Iris pigment epithelial cell (primary cell): ENCODE results near the gene ST8SIA5.

Experiments
- DNase-seq: peaks from one replicate; pipeline ENCODE4 v3.0.0-alpha.2; 2011; ENCODE audit warnings: low read depth

The ST8SIA5 gene

DNA sequence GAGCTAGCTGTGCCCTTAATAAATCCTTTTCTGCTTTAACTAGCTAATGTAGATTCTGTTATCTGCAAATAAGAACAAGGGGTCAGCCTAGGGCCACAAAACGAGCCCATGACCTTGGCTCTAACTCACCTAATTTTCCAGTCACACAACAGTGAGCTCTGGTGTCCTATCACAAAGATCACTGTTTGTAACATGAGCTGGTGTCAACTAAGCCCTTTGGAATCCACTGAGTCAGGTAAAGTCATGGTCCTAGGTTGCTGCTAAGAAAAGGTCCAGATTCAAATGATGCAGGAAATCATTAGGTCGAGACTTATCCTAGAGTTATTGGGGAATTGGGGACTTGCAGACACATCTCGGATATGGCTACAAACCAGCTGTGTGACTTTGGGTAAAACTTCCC is 49.9 kb downstream of the ST8SIA5 start:
- no peak for DNase-seq

DNA sequence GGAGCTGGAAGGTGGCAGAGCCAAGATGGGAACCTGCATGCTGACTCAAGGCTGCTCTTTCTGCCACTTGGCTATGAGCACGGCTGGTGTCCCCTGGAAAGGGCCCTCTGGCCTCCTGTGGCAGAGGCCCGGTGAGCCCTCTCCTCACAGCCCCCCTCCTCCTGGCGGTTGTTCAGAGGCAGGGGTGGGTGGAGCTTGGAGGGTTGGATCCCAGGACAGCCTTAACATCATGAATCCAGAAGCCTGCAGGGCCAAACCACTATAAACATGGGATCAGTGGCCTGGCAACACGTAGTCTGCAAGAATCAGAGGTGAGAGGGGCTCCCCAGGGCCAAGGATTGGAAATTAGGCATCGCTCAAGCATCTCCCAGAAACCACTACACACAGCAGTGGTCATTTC is 51.3 kb downstream of the ST8SIA5 start:
- no peak for DNase-seq

DNA sequence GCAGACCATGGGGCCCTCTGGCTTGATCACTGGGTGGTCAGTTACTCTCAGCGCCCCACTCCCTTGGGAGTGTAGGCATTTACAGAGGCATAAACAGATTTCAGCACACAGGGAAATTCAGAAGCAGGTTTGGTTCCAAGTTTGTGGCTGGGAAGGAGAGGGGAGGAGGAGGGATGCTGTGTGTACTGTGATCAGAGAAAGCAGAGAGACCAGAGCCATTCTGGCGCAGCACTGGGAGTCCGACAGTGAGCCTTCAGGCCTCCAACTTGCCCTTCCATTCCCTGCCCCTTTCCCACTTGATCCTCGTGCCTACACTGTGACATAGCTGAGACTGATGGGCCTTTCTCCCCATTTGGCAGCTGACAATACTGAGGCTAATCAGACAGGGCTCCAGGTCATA is 52.0 kb downstream of the ST8SIA5 start:
- no peak for DNase-seq

DNA sequence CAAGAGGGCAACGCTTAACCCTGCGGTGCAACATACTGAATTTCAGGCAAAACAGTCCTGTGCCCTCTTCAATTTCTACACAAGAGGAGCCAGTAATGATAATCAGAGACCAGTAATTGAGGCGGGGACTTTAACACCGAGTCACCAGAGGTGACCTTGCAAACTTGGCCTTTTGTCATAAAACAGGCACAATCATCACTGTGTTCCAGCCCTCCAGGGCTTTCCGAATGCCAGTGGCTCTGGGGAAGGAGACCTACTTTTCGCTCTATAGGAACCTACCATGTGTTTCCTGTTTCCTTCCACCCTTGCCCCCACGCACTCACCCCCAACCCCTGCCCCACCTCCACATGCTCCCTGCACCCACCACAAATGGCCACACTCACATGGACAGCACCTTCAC is 52.7 kb downstream of the ST8SIA5 start:
- no peak for DNase-seq

DNA sequence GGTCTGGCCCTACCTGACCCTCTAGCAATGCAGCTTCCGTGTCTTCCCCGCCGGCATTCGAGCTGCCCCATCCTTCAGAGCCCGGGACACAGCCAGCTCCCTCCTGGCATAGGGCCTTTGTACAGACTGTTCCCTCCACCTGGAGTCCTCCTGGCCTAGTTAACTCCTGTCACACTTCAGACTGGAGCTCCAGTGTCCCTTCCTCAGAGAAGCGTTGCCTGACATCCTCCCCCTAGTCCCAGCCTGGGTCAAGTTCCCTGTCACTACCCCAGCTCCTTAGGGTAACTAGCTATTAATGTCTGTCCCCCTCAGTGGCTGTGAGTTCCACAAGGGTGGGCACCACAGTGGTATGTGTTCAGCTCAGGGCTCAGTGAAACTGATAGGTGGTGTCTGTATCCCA is 54.4 kb downstream of the ST8SIA5 start:
- no peak for DNase-seq

DNA sequence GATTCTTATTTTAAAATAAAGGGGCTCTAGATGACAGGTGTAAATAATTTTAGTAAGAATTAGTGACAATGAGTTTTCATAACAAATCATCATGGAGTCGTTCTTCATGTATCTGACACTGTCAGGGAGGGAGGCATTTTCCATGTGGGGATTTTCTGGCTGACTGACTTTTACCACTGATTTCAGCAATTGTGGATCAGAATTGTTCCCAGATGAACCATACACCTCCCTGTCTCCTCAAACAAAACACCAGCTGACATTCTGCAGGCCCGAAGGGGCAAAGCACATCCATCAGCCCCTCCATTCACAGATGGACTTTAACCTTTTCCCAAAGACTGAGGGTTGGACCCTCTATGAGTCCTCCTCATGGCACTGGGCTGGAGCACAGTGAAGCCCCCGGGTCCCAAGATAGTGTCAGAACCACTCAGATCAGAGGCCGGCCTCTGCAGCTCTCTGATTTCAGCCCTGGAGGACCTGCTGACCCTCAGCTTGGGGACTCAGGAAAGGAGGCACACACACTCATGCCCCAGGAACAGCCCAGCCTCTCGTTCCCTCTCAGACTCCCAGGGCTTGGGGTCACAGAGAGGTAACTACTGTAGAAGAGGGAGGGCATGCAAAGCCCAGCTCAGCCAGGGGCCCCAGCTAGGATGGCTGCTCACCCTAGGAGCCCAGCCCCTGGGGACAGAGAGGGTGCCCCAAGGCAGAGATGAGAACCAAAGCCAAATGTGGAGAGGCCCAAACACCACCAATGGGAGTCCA is 56.6 kb downstream of the ST8SIA5 start:
- DNase-seq, result no peak

DNA sequence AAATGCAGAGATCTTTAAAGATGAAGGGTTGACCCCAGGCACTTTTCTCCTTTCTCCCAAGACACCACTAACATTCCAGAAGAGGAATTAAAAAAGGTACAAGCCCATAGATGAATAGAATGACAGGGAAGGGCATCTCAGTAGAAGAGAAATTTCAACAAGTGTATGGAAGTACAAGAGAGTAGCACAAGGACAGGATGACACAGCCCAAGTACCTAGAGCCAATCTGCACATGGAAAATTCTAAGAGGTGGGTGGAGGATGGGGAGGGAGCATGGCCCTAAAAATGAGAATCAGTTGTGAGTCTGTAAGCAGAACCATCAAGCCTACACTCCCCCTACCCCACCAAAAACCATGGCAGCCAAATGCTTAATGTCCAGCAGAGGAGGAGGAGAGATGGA is 60.2 kb downstream of the ST8SIA5 start:
- DNase-seq, result no peak

DNA sequence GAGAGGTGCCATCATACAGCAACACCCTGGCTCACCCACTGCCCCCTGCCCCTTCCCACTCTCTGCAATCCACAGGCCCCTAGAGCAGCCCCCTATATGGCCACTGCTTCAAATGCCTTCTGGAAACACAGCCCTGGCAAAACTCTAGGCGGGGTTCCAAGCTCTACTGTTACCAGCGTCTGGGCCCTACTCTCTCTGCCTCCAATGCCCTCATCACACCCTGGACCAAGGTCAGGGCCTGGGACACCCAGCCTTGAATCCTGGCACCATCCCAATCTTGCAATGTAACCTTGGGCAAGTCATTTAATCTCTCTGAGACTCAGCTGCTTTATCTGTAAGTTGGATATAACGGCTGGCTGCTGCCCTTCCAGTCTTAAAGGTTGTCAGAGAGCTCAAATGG is 60.6 kb downstream of the ST8SIA5 start:
- no peak for DNase-seq

DNA sequence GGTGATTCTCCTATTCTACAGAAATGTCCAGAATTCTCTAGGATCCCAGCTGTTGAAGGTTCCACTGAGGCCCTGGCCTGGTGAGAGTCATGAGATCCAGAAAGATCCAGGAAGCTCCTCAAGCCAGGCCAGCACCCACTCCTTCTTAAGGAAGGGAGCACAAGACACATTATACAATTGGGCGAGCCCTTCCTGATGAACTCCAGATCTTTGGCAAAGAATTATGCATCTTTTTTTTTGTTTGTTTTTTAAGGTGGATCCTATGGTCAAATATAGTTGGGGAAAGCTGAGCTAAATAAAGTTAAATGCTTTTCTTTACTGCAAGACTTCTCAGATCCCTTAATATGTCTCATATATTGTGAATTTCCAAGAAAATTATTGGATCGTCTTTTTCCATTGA is 62.9 kb downstream of the ST8SIA5 start:
- DNase-seq, result no peak

DNA sequence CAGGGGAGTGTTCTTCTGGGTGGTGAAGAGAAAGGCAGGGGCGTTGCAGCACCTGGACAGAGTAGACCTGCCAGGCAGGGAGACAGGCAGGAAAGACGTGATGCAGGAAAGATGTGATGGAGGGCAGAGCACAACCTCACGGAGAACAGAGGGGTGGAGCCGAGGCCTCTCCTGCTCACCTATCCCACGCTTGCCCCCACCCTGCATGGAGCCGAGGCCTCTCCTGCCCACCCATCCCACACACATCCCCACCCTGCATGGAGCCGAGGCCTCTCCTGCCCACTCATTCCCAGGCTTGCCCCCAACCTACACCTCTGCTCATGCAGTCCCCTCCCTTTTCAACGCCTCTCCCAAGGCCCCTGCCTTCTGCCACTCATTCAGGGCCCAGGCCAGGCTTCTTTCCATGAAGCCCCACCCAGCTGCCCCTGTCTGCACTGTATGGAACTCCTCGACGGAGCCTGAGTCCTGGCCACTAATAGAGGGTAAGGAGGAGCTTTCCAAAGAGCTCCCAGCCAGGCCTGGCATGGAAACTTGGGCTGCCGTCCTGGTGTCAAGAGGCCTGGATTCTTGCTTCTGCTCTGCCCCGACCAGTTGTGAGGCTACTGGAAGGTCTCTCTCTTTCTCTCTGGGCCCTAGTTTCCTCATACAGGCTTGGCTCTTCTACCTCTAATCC is 67.9 kb downstream of the ST8SIA5 start:
- no peak for DNase-seq

DNA sequence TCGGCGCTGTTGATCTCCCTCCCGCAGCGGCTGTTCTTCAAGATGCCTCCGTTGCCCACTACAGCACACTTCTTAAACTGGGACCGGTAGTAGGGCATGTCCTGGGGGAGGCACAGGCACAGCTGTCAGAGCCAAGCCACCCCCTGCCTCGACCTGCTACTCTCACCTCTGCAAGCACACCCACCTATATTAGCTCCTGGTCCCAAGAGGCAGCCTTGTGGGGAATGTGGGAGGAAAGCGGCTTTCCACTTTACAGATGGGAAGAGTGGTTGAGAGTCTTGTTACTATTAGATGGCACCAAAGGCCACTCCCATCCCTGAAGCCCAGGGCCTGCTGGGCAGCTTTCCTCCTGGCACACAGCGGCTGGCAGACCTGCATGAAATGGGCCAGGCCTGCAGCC is 70.7 kb downstream of the ST8SIA5 start:
- DNase-seq, result no peak

DNA sequence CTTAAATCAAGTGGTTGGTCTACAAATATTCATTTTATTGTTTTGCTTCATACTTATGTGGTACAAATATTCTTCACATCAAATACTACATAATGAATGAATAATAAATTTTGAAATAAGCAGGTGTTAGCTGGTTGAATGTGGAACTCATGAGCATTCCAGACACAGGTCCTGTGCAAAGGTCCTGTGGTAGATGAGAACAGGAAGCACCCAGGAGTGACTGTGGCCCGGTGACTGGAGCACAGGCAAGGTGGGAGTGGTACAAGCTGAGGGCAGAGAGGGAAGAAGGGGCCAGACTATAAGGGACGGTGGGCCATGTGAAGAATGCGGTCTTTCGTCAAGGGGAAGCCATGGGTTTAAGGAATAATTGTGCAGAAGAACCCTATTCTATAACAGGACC is 73.6 kb downstream of the ST8SIA5 start:
- no peak for DNase-seq

DNA sequence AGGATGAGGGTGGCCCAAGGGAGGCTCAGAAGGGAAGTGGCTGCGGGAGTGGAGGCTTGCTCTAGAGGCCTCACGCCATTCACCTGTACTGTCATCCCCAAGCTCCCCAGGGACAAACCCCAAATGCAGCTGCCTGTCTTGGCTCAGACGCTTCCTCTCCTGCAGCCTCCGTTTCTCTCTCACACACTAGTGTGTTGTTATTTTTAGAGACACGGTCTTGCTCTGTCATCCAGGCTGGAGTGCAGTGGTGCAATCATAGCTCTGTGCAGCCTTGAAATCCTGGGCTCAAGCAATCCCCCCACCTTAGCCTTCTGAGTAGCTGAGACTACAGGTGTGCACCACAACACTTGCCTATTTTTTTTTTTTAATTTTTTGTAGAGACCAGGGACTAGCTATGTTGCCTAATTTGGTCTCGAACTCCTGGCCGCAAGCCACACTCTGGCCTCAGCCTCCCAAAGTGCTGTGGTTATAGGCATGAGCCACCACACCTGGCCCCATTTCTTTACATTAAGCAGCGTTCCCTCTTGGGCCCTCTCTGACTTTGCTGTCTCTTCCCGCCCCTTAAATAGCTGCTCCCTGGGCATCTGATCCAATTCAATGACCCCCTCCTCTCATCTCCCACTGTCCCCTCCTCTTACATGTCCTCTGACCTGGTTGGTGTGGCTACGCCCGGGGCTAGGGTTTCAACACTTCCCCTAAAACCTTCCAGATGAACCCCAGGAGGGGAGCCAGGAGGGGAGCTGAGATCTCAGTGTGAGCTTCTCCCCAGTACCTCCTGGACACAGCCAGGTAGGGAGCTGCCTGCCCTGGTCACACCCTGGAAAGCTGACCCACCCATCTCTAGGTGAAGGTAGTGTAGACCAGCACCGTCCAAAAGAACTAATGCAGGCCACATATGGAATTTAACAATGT is 75.8 kb downstream of the ST8SIA5 start:
- DNase-seq, result no peak

DNA sequence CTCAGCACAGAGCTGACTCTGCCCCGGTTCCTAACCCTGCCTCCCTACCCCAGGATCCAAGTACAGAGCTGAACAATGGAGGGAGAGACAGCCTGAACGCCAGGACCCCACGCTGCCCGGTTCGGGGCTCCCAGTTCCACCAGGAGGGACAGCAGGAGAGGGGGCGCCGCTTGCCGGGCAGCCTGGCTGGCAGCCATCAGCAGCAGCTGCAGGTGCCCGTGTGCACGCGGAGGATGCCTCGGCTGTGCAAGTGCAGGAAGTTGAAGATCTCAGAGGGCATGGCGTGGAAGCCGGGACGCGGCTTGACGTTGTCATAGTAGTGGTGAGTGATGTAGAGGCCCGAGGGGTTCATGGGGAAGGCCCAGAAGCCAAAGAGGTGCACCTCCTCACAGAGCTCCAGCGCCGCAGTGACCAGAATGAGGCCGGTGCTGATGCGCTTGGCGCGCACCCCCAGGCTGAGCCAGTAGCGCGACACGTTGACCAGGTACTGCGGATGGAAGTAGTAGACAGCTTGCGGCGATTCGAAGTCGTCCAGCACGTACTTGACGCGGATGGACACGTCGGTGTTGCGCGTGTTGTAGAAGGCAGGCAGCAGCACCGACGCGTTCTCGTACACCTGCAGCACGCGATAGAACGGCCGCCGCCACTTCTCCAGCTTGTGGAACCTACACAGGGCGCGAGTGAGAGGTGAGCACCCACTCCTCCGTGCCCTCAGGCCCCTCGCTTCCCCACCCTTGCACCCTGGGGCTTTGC is 76.8 kb downstream of the ST8SIA5 start:
- no peak for DNase-seq

DNA sequence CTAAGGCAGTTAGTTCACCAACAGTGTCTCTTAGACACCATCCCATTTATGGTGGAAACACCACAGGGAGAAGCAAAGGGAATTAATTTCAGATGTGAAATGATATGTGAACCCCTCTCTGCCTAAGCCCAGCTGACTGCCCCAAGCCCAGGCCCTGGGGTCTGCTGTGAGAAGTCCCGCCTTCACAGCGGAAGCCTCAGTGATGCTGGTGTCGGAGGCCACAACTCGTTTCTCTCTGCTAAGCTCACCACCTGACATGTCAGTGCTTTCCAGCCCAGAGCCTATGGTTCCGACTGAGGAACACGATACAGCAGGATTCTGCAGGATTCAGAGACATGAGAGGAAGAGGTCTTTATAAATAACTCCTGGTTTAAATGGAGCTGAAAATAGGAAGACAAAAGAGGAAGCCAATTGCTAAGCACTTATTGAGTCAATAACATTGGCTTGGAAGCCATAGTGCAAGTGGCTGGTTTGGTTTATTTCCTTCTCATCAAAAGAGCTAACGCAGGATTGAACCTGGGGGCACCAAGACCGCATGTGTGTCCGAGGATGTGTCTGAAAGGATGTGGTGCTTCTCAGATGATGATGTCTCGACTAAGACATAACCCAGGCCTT is 78.0 kb downstream of the ST8SIA5 start:
- no peak for DNase-seq

DNA sequence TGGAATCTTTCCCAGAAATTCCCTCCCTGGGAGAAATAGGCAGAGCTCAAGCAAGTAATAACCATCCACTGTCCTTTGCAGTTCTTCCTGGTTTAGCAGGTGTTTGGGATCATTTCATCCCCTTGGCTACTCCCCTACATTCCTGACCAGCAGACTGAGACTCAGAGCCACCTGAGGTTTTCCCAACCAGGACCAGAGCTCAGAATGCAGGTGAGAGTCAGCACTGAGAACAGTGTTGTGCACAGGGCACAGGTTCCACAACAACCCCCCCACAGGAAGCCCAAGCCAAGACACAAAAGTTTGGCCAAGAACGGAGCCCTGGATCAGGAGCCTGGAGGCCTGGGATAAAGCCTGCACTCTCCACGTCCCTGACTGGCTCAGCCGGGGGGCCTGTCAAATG is 78.8 kb downstream of the ST8SIA5 start:
- DNase-seq, result no peak

DNA sequence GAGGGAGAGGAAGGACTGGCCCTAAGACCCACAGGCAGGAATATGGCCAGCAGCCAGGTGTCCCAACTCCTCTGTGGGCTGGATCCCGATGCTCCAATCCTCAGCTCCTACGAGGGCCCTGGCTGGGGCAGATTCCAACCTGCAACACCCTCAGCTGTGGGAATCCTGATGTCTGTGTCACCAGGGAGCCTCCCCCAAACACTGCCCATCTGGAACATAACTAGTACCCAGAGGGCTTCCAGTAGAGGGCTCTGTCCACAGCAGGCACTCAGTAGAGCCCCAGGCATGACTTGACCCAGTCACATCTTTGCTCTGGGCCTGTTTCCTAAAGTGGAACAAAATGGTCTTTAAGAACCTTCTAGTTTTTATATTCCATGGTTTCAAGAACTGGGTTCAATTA is 79.2 kb downstream of the ST8SIA5 start:
- peak; percentile 3 for DNase-seq

DNA sequence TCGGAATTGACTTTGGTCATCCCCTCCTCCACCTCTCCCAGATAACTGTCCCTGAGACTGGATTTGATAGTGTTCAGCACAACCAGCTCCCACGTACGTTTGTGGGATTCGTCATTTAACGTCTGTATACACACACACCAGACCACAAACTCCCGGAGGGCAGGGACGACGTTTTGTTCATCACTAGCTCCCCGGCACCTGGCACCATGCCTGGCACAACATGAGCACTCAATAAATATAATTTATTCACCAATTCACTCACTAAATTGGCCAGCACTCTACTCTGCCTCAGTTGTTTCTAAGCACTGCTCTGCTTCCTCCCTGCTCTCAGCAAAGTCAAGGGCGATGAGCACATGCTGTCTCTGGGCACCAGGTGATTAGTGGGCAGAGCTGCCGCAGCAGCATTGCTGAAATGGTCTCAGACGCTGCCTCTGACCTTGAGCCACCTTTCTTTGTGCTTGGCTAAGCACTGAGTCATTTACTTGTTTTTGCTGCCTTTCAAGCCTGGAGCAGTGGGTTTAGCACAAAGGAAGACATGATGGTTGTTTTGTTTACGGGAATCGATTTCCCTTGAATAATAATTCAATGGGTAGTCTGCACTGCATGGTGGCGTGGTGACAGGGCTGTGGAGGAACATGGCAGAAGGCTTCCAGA is 80.5 kb downstream of the ST8SIA5 start:
- DNase-seq, result peak; percentile 38

DNA sequence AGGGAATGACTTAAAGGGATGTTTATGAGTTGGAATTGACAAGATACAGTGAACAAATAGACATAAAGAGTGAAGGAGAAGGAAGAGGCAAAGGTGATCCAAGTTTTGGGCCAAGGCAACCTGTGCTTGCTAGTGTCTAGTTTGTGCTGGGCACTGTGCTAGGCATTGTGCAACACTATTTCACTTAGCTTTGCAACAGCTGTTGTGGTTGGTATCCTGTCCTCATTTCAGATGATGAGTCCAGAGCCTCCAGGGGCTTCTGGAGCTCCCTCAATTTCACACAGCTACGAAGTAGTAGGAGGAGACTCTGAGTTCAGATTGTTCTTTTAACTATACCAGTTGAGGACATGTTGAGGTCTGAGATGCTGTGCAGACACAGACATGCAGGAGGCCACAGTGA is 81.7 kb downstream of the ST8SIA5 start:
- DNase-seq, result no peak

DNA sequence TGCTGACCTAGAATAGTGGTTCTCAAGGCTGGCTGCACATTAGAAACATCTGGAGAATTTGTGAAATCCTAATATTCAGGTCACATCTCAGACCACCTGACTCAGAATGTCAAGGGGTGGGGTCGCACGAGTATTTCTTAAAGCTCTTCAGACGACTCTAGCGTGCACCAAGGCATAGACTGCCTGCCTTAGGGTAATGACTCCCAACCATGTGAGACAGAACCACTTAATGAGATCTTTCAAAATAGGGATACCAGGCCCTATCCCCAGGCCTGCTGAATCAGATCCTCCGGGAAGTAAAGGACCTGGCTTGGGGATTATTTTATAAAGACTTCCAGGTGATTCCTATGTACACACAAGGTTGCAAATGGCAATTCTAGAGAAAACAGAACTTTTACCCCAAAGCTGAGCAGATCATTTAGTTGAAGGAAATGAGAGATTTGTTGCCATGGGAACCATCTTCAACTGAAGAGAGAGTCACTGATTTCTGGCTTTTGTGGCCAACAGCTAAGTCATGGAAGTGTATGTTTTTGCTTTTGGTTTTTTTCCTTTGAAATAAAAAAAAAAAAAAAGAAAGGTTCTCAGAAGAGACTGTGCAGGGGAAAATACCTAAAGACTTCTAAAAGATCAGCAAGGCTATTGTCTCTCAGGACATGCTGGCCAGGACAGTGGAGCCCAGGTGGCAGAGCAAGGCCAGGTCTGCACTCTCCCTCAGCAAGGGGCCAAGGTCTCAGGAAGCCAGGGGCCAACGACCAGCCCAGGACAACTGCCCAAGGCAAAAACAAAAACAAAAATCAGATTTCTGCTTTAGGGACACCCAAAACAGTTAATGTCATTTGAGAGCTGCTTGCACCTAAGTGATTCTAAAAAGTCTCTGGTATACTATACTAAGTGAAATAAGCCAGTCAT is 84.5 kb downstream of the ST8SIA5 start:
- peak; percentile 68 for DNase-seq
